Mucosa of rectum (tissue), 2 donors: ENCODE measurements around the gene ANTXR1.
A peak's percentile ranks its signal among the peaks of the same experiment; 100 is the strongest.

Source experiments
- H3K27ac ChIP-seq, 2 donors: one replicate each; pipeline ENCODE4 v1.7.0; 2013; ENCODE audit warnings: inconsistent platforms in 2 of 2, low read depth in 2 of 2, low read length in 2 of 2
- H3K27me3 ChIP-seq, 2 donors: one replicate each; pipeline ENCODE4 v1.7.0; 2013; ENCODE audit warnings: low read length in 2 of 2; ENCODE audit not compliant: control insufficient read depth in 2 of 2, insufficient read depth in 2 of 2
- H3K36me3 ChIP-seq, 2 donors: one replicate each; pipeline ENCODE4 v1.7.0; 2013; ENCODE audit warnings: low read length in 2 of 2; ENCODE audit not compliant: control insufficient read depth in 2 of 2, insufficient read depth in 2 of 2
- H3K4me1 ChIP-seq, 2 donors: one replicate each; pipeline ENCODE4 v1.7.0; 2013; ENCODE audit warnings: low read length in 2 of 2, mild to moderate bottlenecking in 1 of 2; ENCODE audit not compliant: control insufficient read depth in 2 of 2, insufficient read depth in 2 of 2
- H3K4me3 ChIP-seq, 2 donors: one replicate each; pipeline ENCODE4 v1.7.0; 2013; ENCODE audit warnings: low read length in 2 of 2
- H3K9ac ChIP-seq, 2 donors: one replicate each; pipeline ENCODE4 v1.7.0; 2013; ENCODE audit warnings: low read length in 2 of 2, low read depth in 1 of 2, mild to moderate bottlenecking in 1 of 2
- H3K9me3 ChIP-seq, 2 donors: one replicate each; pipeline ENCODE4 v1.7.0; 2013; ENCODE audit warnings: low read length in 2 of 2; ENCODE audit not compliant: control insufficient read depth in 2 of 2
- donor health status: healthy.
- donor health status: Normal muscosa, but diverticular disease.

The ANTXR1 gene

GRCh38 chr2:69081757-69082156, 68.8 kb downstream of the ANTXR1 start:
- peak overlapping the region; percentile 49 to 53 for H3K27ac ChIP-seq

GRCh38 chr2:69082430-69082997, 69.5 kb downstream of the ANTXR1 start:
- Histone ChIP-seq H3K4me3 (no peak overlapping the region), H3K9ac (no peak overlapping the region), H3K27me3 (no peaks in the 10 kb centered on the region), H3K9me3 (no peaks in the 10 kb centered on the region), H3K4me1 (peaks cover 0 to 5% of the 10 kb centered on the region in 2 donors), H3K27ac (peak overlapping the region; percentile 49 to 53), H3K36me3 (no peaks in the 10 kb centered on the region)

More at GRCh38 chr2:69081757-69082156, 68.8 kb downstream of the ANTXR1 start:
- no peaks in the 10 kb centered on the region for H3K9me3 ChIP-seq
- H3K4me3 ChIP-seq = no peak overlapping the region
- no peaks in the 10 kb centered on the region for H3K36me3 ChIP-seq
- no peak overlapping the region for H3K9ac ChIP-seq
- no peaks in the 10 kb centered on the region for H3K27me3 ChIP-seq
- H3K4me1 ChIP-seq = peaks cover 0 to 5% of the 10 kb centered on the region in 2 donors

GRCh38 chr2:69083235-69083748, 70.3 kb downstream of the ANTXR1 start:
- peak overlapping the region; percentile 50 to 53 for H3K27ac ChIP-seq
- H3K4me1 ChIP-seq = peaks cover 0 to 5% of the 10 kb centered on the region in 2 donors

GRCh38 chr2:69084492-69084891, 71.5 kb downstream of the ANTXR1 start:
- H3K36me3 ChIP-seq = no peaks in the 10 kb centered on the region
- no peaks in the 10 kb centered on the region for H3K27me3 ChIP-seq
- H3K9ac ChIP-seq = no peak overlapping the region
- peaks cover 0 to 5% of the 10 kb centered on the region in 2 donors for H3K4me1 ChIP-seq
- H3K4me3 ChIP-seq = no peak overlapping the region
- H3K27ac ChIP-seq = no peak overlapping the region
- no peaks in the 10 kb centered on the region for H3K9me3 ChIP-seq

More at GRCh38 chr2:69083235-69083748, 70.3 kb downstream of the ANTXR1 start:
- no peak overlapping the region for H3K4me3 ChIP-seq
- no peaks in the 10 kb centered on the region for H3K36me3 ChIP-seq
- H3K9me3 ChIP-seq = no peaks in the 10 kb centered on the region
- H3K9ac ChIP-seq = no peak overlapping the region
- H3K27me3 ChIP-seq = no peaks in the 10 kb centered on the region

- H3K27me3 ChIP-seq = no peaks in the 10 kb centered on the region
- no peak overlapping the region for H3K9ac ChIP-seq
- no peak overlapping the region for H3K4me3 ChIP-seq
- H3K36me3 ChIP-seq = no peaks in the 10 kb centered on the region
- H3K4me1 ChIP-seq = peaks cover 0 to 5% of the 10 kb centered on the region in 2 donors
- H3K9me3 ChIP-seq = no peaks in the 10 kb centered on the region
- H3K27ac ChIP-seq = no peak overlapping the region
Observed at GRCh38 chr2:69086466-69086865, 73.5 kb downstream of the ANTXR1 start.

- Histone ChIP-seq H3K27ac (no peak overlapping the region), H3K4me3 (no peak overlapping the region), H3K36me3 (no peaks in the 10 kb centered on the region), H3K4me1 (peaks cover 0 to 5% of the 10 kb centered on the region in 2 donors), H3K27me3 (no peaks in the 10 kb centered on the region), H3K9ac (no peak overlapping the region), H3K9me3 (no peaks in the 10 kb centered on the region)
Observed at GRCh38 chr2:69087211-69087911, 74.4 kb downstream of the ANTXR1 start.

GRCh38 chr2:69087912-69088240, 74.9 kb downstream of the ANTXR1 start:
- Histone ChIP-seq H3K9me3 (no peaks in the 10 kb centered on the region), H3K36me3 (no peaks in the 10 kb centered on the region), H3K27me3 (no peaks in the 10 kb centered on the region), H3K4me1 (peaks cover 0 to 5% of the 10 kb centered on the region in 2 donors), H3K9ac (no peak overlapping the region), H3K27ac (no peak overlapping the region), H3K4me3 (no peak overlapping the region)

GRCh38 chr2:69088466-69088865, 75.5 kb downstream of the ANTXR1 start:
- H3K36me3 ChIP-seq = no peaks in the 10 kb centered on the region
- no peaks in the 10 kb centered on the region for H3K9me3 ChIP-seq
- H3K27ac ChIP-seq = peak overlapping the region in 1 of 2 donors; percentile 25
- no peak overlapping the region for H3K9ac ChIP-seq
- no peaks in the 10 kb centered on the region for H3K27me3 ChIP-seq
- H3K4me1 ChIP-seq = peaks cover 0 to 2% of the 10 kb centered on the region in 2 donors
- no peak overlapping the region for H3K4me3 ChIP-seq

- no peaks in the 10 kb centered on the region for H3K36me3 ChIP-seq
- no peak overlapping the region for H3K4me3 ChIP-seq
- no peaks in the 10 kb centered on the region for H3K27me3 ChIP-seq
- H3K9me3 ChIP-seq = no peaks in the 10 kb centered on the region
- peak overlapping the region in 1 of 2 donors; percentile 58 for H3K27ac ChIP-seq
- no peak overlapping the region for H3K9ac ChIP-seq
- H3K4me1 ChIP-seq = no peaks in the 10 kb centered on the region
Observed at GRCh38 chr2:69089266-69089665, 76.3 kb downstream of the ANTXR1 start.

GRCh38 chr2:69089998-69090397, 77.0 kb downstream of the ANTXR1 start:
- Histone ChIP-seq H3K9ac (no peak overlapping the region), H3K4me3 (no peak overlapping the region), H3K27ac (peak overlapping the region; percentile 39 to 58), H3K4me1 (no peaks in the 10 kb centered on the region), H3K9me3 (no peaks in the 10 kb centered on the region), H3K36me3 (no peaks in the 10 kb centered on the region), H3K27me3 (no peaks in the 10 kb centered on the region)
